ENCODE measurements around the gene PPARG.

GRCh38 chr3:12317914-12318313 is 29.0 kb downstream of the PPARG start:
- TF ChIP-seq CTCF (IDR thresholded peaks at IDR 0.05) (no peak), POLR2A (IDR thresholded peaks at IDR 0.05) (no peak), POLR2AphosphoS5 (IDR thresholded peaks at IDR 0.05; ENCODE audit: insufficient read depth in 1 of 2, low read depth in 1 of 2) (no peak)

All from vagina (tissue), 2 donors.